HepG2 (cell line): Measurements from ENCODE around the gene POLE4. TPM values are rescaled to one million over a fixed set of nuclear protein-coding genes. Genes with fewer than 3 reads are reported as not detected.

Experiments
- BRF2 ChIP-seq: sonication (generic); formaldehyde crosslinking; IDR thresholded peaks from 2 replicates; pipeline ENCODE4 v1.8.1; 2022; ENCODE audit warnings: mild to moderate bottlenecking, missing genetic modification reagents
- CAMTA2 ChIP-seq: sonication (generic); formaldehyde crosslinking; IDR thresholded peaks from 2 replicates; pipeline ENCODE4 v1.4.0; 2020; ENCODE audit warnings: mild to moderate bottlenecking, missing genetic modification reagents, borderline replicate concordance
- FOXA1 ChIP-seq, 2 experiments: fragments of 450-650 bp in 1 of 2; sonication (generic) in 1 of 2; formaldehyde crosslinking in 1 of 2; IDR thresholded peaks; 2 replicates each; pipeline versions ENCODE4 v1.4.0 to v1.6.1; 2016 to 2020; ENCODE audit warnings: missing genetic modification reagents in 1 of 2
- KLF13 ChIP-seq: sonication (generic); formaldehyde crosslinking; IDR thresholded peaks from 2 replicates; pipeline ENCODE4 v1.4.0; 2020; ENCODE audit warnings: mild to moderate bottlenecking, missing genetic modification reagents
- RFXAP ChIP-seq: sonication (generic); formaldehyde crosslinking; IDR thresholded peaks from 2 replicates; pipeline ENCODE4 v1.4.0; 2020; ENCODE audit warnings: missing genetic modification reagents, borderline replicate concordance
- ZFP1 ChIP-seq: IDR thresholded peaks from 2 replicates; pipeline ENCODE4 v1.6.1; 2016
- ZNF281 ChIP-seq: sonication (generic); formaldehyde crosslinking; IDR thresholded peaks from 2 replicates; pipeline ENCODE4 v1.4.0; 2020; ENCODE audit warnings: missing genetic modification reagents, borderline replicate concordance
- ZNF598 ChIP-seq: sonication (generic); formaldehyde crosslinking; IDR thresholded peaks from 2 replicates; pipeline ENCODE4 v1.5.1; 2020; ENCODE audit warnings: mild to moderate bottlenecking, missing genetic modification reagents, borderline replicate concordance
- ZNF614 ChIP-seq: IDR thresholded peaks from 2 replicates; pipeline ENCODE4 v1.6.1; 2018; ENCODE audit warnings: missing biosample characterization, missing genetic modification reagents, inconsistent platforms, borderline replicate concordance
- ZNF646 ChIP-seq: sonication (generic); formaldehyde crosslinking; IDR thresholded peaks from 2 replicates; pipeline ENCODE4 v1.9.0; 2021; ENCODE audit warnings: mild to moderate bottlenecking, missing genetic modification reagents
- ZNF709 ChIP-seq: sonication (generic); formaldehyde crosslinking; IDR thresholded peaks from 2 replicates; pipeline ENCODE4 v1.5.0; 2020; ENCODE audit warnings: mild to moderate bottlenecking, missing genetic modification reagents
- ZNF766 ChIP-seq: sonication (generic); formaldehyde crosslinking; IDR thresholded peaks from 2 replicates; pipeline ENCODE4 v1.5.0; 2020; ENCODE audit warnings: missing genetic modification reagents, borderline replicate concordance
- ZSCAN31 ChIP-seq: sonication (generic); formaldehyde crosslinking; IDR thresholded peaks from 2 replicates; pipeline ENCODE4 v1.5.0; 2020; ENCODE audit warnings: low read depth, mild to moderate bottlenecking, missing genetic modification reagents
- ZXDC ChIP-seq: sonication (generic); formaldehyde crosslinking; IDR thresholded peaks from 2 replicates; pipeline ENCODE4 v1.5.0; 2020; ENCODE audit warnings: mild to moderate bottlenecking, missing genetic modification reagents
- polyA plus RNA-seq, 8 experiments: library from polyadenylated mRNA; depleted of rRNA in 3 of 8; stranded (reverse) in 7 of 8; unstranded in 1 of 8; fragments of >200 nt; fragmentation: Illumina TruSeq in 4 of 8; extraction: Trizol in 4 of 8; gene quantifications; 2 replicates each; pipeline versions ENCODE4 v1.2.1 to v1.2.3, GENCODE V29; 2011 to 2016; ENCODE audit warnings: low read depth in 4 of 8, missing spikeins in 1 of 8, mixed read lengths in 1 of 8; ENCODE audit not compliant: insufficient read depth in 1 of 8
- total RNA-seq, 5 experiments: library from RNA; depleted of rRNA; stranded (reverse); fragments of >200 nt; fragmentation: Illumina TruSeq; extraction: Trizol; gene quantifications; 2 replicates each; pipeline ENCODE4 v1.2.3, GENCODE V29; 2016; ENCODE audit warnings: low read depth in 1 of 5

Gene POLE4
- total and polyA plus RNA-seq, 2 of the 13 experiments (the other 11 are each of a cell fraction or from before 2014, with no cell fraction given): 106 to 116 TPM

- TF ChIP-seq ZNF646 (CRISPR knock-in tag) (peak; percentile 69; the same call in 1 of the 2 replicates), ZXDC (CRISPR knock-in tag) (no peak; the same call in 1 of the 2 replicates), RFXAP (CRISPR knock-in tag) (peak; percentile 91), ZNF709 (peak; percentile 100), ZNF598 (CRISPR knock-in tag) (peak; percentile 99), ZNF766 (CRISPR knock-in tag) (peak; percentile 95), BRF2 (CRISPR knock-in tag) (peak; percentile 99), ZFP1 (CRISPR knock-in tag) (peak; percentile 77; the same call in 1 of the 2 replicates), ZSCAN31 (CRISPR knock-in tag) (peak; percentile 98), FOXA1 (IDR thresholded peaks at IDR 0.05) (no peak), FOXA1 (CRISPR knock-in tag; IDR thresholded peaks at IDR 0.05) (no peak; the same call in 1 of the 2 replicates), CAMTA2 (CRISPR knock-in tag) (peak; percentile 97), ZNF281 (peak; percentile 98), KLF13 (peak; percentile 97), ZNF614 (CRISPR knock-in tag) (peak; percentile 59; the same call in 1 of the 2 replicates)
Observed at GRCh38 chr2:74958274-74959105, at the start of gene POLE4 (continued).
